Mucosa of rectum (tissue), 2 donors: ENCODE measurements around the gene COL23A1.
"Not testable (repeated sequence)": the region's sequence is repeated elsewhere in the genome, so short reads cannot be mapped to it uniquely, and the experiment has no call there.

Experiments
- H3K27ac ChIP-seq, 2 donors: one replicate each; pipeline ENCODE4 v1.7.0; 2013; ENCODE audit warnings: inconsistent platforms in 2 of 2, low read depth in 2 of 2, low read length in 2 of 2
- H3K27me3 ChIP-seq, 2 donors: one replicate each; pipeline ENCODE4 v1.7.0; 2013; ENCODE audit warnings: low read length in 2 of 2; ENCODE audit not compliant: control insufficient read depth in 2 of 2, insufficient read depth in 2 of 2
- H3K36me3 ChIP-seq, 2 donors: one replicate each; pipeline ENCODE4 v1.7.0; 2013; ENCODE audit warnings: low read length in 2 of 2; ENCODE audit not compliant: control insufficient read depth in 2 of 2, insufficient read depth in 2 of 2
- H3K4me1 ChIP-seq, 2 donors: one replicate each; pipeline ENCODE4 v1.7.0; 2013; ENCODE audit warnings: low read length in 2 of 2, mild to moderate bottlenecking in 1 of 2; ENCODE audit not compliant: control insufficient read depth in 2 of 2, insufficient read depth in 2 of 2
- H3K4me3 ChIP-seq, 2 donors: one replicate each; pipeline ENCODE4 v1.7.0; 2013; ENCODE audit warnings: low read length in 2 of 2
- H3K9ac ChIP-seq, 2 donors: one replicate each; pipeline ENCODE4 v1.7.0; 2013; ENCODE audit warnings: low read length in 2 of 2, low read depth in 1 of 2, mild to moderate bottlenecking in 1 of 2
- H3K9me3 ChIP-seq, 2 donors: one replicate each; pipeline ENCODE4 v1.7.0; 2013; ENCODE audit warnings: low read length in 2 of 2; ENCODE audit not compliant: control insufficient read depth in 2 of 2
- donor health status: healthy.
- donor health status: Normal muscosa, but diverticular disease.

Gene COL23A1

GRCh38 chr5:178264044-178264443 is 326.1 kb downstream of the COL23A1 start:
- no peak overlapping the region for H3K4me3 ChIP-seq

DNA sequence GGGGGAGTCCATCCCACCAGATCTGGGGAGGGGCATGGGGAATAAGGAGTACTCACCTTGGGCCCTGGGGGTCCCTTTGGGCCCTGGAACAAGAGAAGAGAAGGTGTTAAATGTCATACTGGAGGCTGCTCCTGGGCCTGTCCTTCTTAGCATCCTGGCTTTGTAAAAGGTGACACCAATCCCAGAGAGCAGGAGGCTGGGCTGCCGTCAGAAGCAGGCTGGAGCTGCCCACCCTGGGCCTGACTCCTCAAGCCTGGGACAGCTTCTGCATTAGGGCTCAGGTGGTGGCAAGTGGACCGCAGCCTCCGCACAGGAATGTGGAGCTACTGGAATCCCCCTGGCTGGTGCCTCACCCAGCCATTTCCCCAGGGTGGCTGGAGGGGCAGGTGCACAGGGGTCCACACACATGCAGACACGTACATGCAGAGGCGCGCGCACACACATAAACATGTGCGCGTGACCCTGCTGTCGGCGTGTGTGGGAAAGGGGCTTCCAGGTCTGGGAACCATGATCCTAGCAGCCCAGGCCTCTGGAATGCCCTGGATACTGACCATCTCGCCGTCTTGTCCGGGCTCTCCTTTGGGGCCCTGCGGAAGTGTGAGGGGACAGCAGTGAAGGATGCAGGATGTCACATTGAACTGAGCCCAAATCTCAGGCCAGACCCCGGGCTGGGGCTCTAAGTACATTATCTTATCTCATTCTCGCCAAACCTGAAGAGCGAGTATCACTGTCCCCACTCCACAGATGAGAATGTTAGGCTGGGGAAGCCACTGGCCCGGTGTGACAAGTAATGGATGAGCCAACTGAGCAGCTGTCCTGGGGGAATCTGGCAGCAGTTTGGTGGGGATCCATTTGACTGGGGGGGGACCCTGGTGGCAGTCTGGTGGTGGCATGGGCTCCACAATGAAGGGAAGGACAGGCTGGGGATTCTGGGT is 328.3 kb downstream of the COL23A1 start:
- Histone ChIP-seq H3K9ac (no peak overlapping the region), H3K36me3 (no peaks in the 10 kb centered on the region), H3K9me3 (no peaks in the 10 kb centered on the region), H3K4me3 (no peak overlapping the region), H3K4me1 (no peaks in the 10 kb centered on the region), H3K27ac (no peak overlapping the region), H3K27me3 (no peaks in the 10 kb centered on the region)

More at GRCh38 chr5:178264044-178264443, 326.1 kb downstream of the COL23A1 start:
- Histone ChIP-seq H3K4me1 (no peaks in the 10 kb centered on the region), H3K27ac (no peak overlapping the region), H3K36me3 (no peaks in the 10 kb centered on the region), H3K9me3 (no peaks in the 10 kb centered on the region), H3K9ac (no peak overlapping the region), H3K27me3 (no peaks in the 10 kb centered on the region)

GRCh38 chr5:178259623-178260536 is 330.3 kb downstream of the COL23A1 start:
- Histone ChIP-seq H3K9ac (no peak overlapping the region), H3K4me1 (no peaks in the 10 kb centered on the region), H3K9me3 (no peaks in the 10 kb centered on the region), H3K4me3 (no peak overlapping the region), H3K36me3 (no peaks in the 10 kb centered on the region), H3K27me3 (no peaks in the 10 kb centered on the region), H3K27ac (no peak overlapping the region)

- H3K9ac ChIP-seq, result no peak overlapping the region
- no peaks in the 10 kb centered on the region for H3K9me3 ChIP-seq
- H3K27ac ChIP-seq, result no peak overlapping the region
- H3K36me3 ChIP-seq, result no peaks in the 10 kb centered on the region
- H3K4me3 ChIP-seq, result no peak overlapping the region
- no peaks in the 10 kb centered on the region for H3K4me1 ChIP-seq
- no peaks in the 10 kb centered on the region for H3K27me3 ChIP-seq
Observed at GRCh38 chr5:178257650-178258049, 332.5 kb downstream of the COL23A1 start.

GRCh38 chr5:178256746-178257145 is 333.4 kb downstream of the COL23A1 start:
- Histone ChIP-seq H3K9me3 (no peaks in the 10 kb centered on the region), H3K4me3 (no peak overlapping the region), H3K9ac (no peak overlapping the region), H3K27me3 (no peaks in the 10 kb centered on the region), H3K36me3 (no peaks in the 10 kb centered on the region), H3K27ac (no peak overlapping the region), H3K4me1 (no peaks in the 10 kb centered on the region)

GRCh38 chr5:178253632-178254031 is 336.6 kb downstream of the COL23A1 start:
- not testable (repeated sequence) for H3K9me3 ChIP-seq, H3K36me3 ChIP-seq, H3K4me3 ChIP-seq, H3K9ac ChIP-seq, H3K27ac ChIP-seq, H3K27me3 ChIP-seq, H3K4me1 ChIP-seq

DNA sequence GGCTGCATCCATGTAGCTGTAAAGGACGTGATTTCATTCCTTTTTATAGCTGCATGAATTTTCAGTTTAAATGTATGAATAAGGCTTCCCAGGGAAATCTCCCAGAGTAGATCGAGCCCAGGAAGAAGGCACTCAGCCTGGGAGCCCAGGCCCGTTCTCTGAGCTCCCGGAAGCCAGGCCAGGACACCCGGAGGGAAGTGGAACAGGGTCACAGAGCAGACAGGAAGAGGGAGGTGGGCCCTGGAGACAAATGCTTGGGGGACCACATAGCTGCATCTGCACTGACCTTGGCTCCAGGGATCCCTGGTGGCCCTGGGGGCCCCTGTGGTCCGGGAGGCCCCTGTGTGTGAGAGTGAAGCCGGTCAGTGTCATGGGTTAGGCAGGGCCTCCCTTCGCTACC is 337.9 kb downstream of the COL23A1 start:
- Histone ChIP-seq H3K9ac (no peak overlapping the region), H3K27me3 (no peaks in the 10 kb centered on the region), H3K9me3 (no peaks in the 10 kb centered on the region), H3K4me1 (no peaks in the 10 kb centered on the region), H3K36me3 (no peaks in the 10 kb centered on the region), H3K27ac (no peak overlapping the region), H3K4me3 (no peak overlapping the region)

GRCh38 chr5:178250263-178250662 is 339.9 kb downstream of the COL23A1 start:
- Histone ChIP-seq H3K27ac (no peak overlapping the region), H3K36me3 (no peaks in the 10 kb centered on the region), H3K27me3 (no peaks in the 10 kb centered on the region), H3K9ac (no peak overlapping the region), H3K4me3 (no peak overlapping the region), H3K9me3 (no peaks in the 10 kb centered on the region), H3K4me1 (no peaks in the 10 kb centered on the region)

GRCh38 chr5:178249191-178249989 is 340.8 kb downstream of the COL23A1 start:
- Histone ChIP-seq H3K4me1 (no peaks in the 10 kb centered on the region), H3K9me3 (no peaks in the 10 kb centered on the region), H3K4me3 (no peak overlapping the region), H3K36me3 (no peaks in the 10 kb centered on the region), H3K9ac (no peak overlapping the region), H3K27ac (no peak overlapping the region), H3K27me3 (no peaks in the 10 kb centered on the region)
